Activated naive CD4-positive, alpha-beta T cell treated with anti-CD3 and anti-CD28 coated beads, Interleukin-2, amount 50 U/mL, for 24 hours (primary cell): ENCODE data around the gene TRAP1.

Source experiments
- H3K27ac Mint-ChIP-seq: one replicate; pipeline ENCODE4 v1.8.0; 2021; ENCODE audit warnings: mild to moderate bottlenecking, mixed read lengths
- H3K27me3 Mint-ChIP-seq: one replicate; pipeline ENCODE4 v1.8.0; 2021; ENCODE audit warnings: mixed read lengths
- H3K36me3 Mint-ChIP-seq: one replicate; pipeline ENCODE4 v1.8.0; 2021; ENCODE audit warnings: mixed read lengths
- H3K4me1 Mint-ChIP-seq: one replicate; pipeline ENCODE4 v1.8.0; 2021; ENCODE audit warnings: mixed read lengths
- H3K4me3 Mint-ChIP-seq: one replicate; pipeline ENCODE4 v1.8.0; 2021; ENCODE audit warnings: mild to moderate bottlenecking, mixed read lengths
- H3K9me3 Mint-ChIP-seq: one replicate; pipeline ENCODE4 v1.8.0; 2021; ENCODE audit warnings: mixed read lengths

Gene TRAP1

GRCh38 chr16:3608069-3608468, 109.3 kb downstream of the TRAP1 start:
- Mint-ChIP-seq H3K4me1 (peaks cover 30% of the 10 kb centered on the region), H3K4me3 (no peak overlapping the region), H3K9me3 (no peaks in the 10 kb centered on the region), H3K27ac (no peak overlapping the region), H3K36me3 (peaks cover 3% of the 10 kb centered on the region), H3K27me3 (no peaks in the 10 kb centered on the region)
